Limb (tissue), 2 donors: ENCODE measurements around the gene CIT.

Source experiments
- DNase-seq, 2 donors: peaks; one replicate each; pipeline ENCODE4 v3.0.0-alpha.2; 2016; ENCODE audit errors: extremely low spot score in 2 of 2

Gene CIT

GRCh38 chr12:119696943-119697342, 180.2 kb downstream of the CIT start:
- no peak for DNase-seq

- DNase-seq: no peak
Observed at GRCh38 chr12:119695034-119695433, 182.1 kb downstream of the CIT start.

GRCh38 chr12:119694111-119694510, 183.0 kb downstream of the CIT start:
- DNase-seq: no peak

GRCh38 chr12:119693511-119693910, 183.6 kb downstream of the CIT start:
- DNase-seq: no peak

GRCh38 chr12:119692997-119693396, 184.1 kb downstream of the CIT start:
- DNase-seq: peak in 1 of 2 donors; percentile 27

- DNase-seq: peak in 1 of 2 donors; percentile 53
Observed at GRCh38 chr12:119692410-119692809, 184.7 kb downstream of the CIT start.

- DNase-seq: no peak
Observed at GRCh38 chr12:119691202-119691810, 185.8 kb downstream of the CIT start.

- no peak for DNase-seq
Observed at GRCh38 chr12:119689935-119690500, 187.1 kb downstream of the CIT start.

- no peak for DNase-seq
Observed at GRCh38 chr12:119687879-119688278, 189.2 kb downstream of the CIT start.

GRCh38 chr12:119687406-119687805, 189.7 kb downstream of the CIT start:
- peak in 1 of 2 donors; percentile 25 for DNase-seq

- DNase-seq: no peak
Observed at GRCh38 chr12:119686776-119687175, 190.3 kb downstream of the CIT start.

- DNase-seq: no peak
Observed at GRCh38 chr12:119686355-119686754, 190.8 kb downstream of the CIT start.

- DNase-seq: no peak
Observed at GRCh38 chr12:119685375-119685774, 191.7 kb downstream of the CIT start.

GRCh38 chr12:119684711-119685369, 192.3 kb downstream of the CIT start:
- DNase-seq: peak in 1 of 2 donors; percentile 40

- DNase-seq: no peak
Observed at GRCh38 chr12:119683816-119684215, 193.3 kb downstream of the CIT start.

GRCh38 chr12:119683413-119683812, 193.7 kb downstream of the CIT start:
- DNase-seq: no peak

GRCh38 chr12:119682639-119683252, 194.4 kb downstream of the CIT start:
- DNase-seq: no peak

GRCh38 chr12:119681728-119682638, 195.1 kb downstream of the CIT start:
- DNase-seq: no peak

- DNase-seq: no peak
Observed at GRCh38 chr12:119681111-119681510, 196.0 kb downstream of the CIT start.

- DNase-seq: no peak
Observed at GRCh38 chr12:119679490-119679889, 197.6 kb downstream of the CIT start.

- no peak for DNase-seq
Observed at GRCh38 chr12:119679081-119679480, 198.0 kb downstream of the CIT start.
